ENCODE data around the gene THSD7A.

- TF ChIP-seq EZH2 (IDR thresholded peaks at IDR 0.05) (no peak), POLR2AphosphoS5 (IDR thresholded peaks at IDR 0.05; ENCODE audit: borderline replicate concordance, low read depth, low read length) (no peak)
Observed at GRCh38 chr7:11434366-11434765, 397.6 kb downstream of the THSD7A start.

Data from SK-N-MC (cell line).